Testis (tissue), 5 donors: ENCODE results near the gene CREB3L1. TPM values are rescaled to one million over a fixed set of nuclear protein-coding genes. Genes with fewer than 3 reads are reported as not detected.

ENCODE experiments used
- DNase-seq: peaks from one replicate; pipeline ENCODE4 v3.0.0-alpha.2; 2019
- H3K27ac ChIP-seq, 2 donors: fragments of 200-600 bp; sonication (generic); one replicate each; pipeline ENCODE4 v1.5.1; 2019
- H3K27me3 ChIP-seq: fragments of 200-600 bp; sonication (generic); one replicate; pipeline ENCODE4 v1.5.1; 2019
- H3K36me3 ChIP-seq: fragments of 200-600 bp; sonication (generic); one replicate; pipeline ENCODE4 v1.5.1; 2017; ENCODE audit warnings: low read depth; ENCODE audit errors: missing control alignments
- H3K4me1 ChIP-seq: fragments of 200-600 bp; sonication (generic); one replicate; pipeline ENCODE4 v1.5.1; 2019
- H3K4me3 ChIP-seq, 2 donors: fragments of 200-600 bp; sonication (generic); one replicate each; pipeline ENCODE4 v1.5.1; 2017 to 2019
- H3K9me3 ChIP-seq: fragments of 200-600 bp; sonication (generic); one replicate; pipeline ENCODE4 v1.5.1; 2017
- CTCF ChIP-seq, 3 experiments: fragments of 450-650 bp in 2 of 3; fragments of 200-600 bp in 1 of 3; sonication (generic) in 1 of 3; IDR thresholded peaks; one replicate each; pipeline ENCODE4 v1.5.1; 2016 to 2019; ENCODE audit warnings: antibody characterized with exemption in 3 of 3, mild to moderate bottlenecking in 2 of 3, moderate library complexity in 1 of 3
- POLR2A ChIP-seq: fragments of 450-650 bp; IDR thresholded peaks from one replicate; pipeline ENCODE4 v1.6.1; 2017; ENCODE audit warnings: antibody characterized with exemption, mild to moderate bottlenecking, moderate library complexity
- WGBS, 2 donors: methylation state at CpG; one replicate each; pipeline ENCODE4 v1.1.5; 2018; 5-methylcytosine and 5-hydroxymethylcytosine counted together
- intact Hi-C: fragments of 100-400 bp; cut with DNase I; formaldehyde crosslinking; loops from one replicate; pipeline ENCODE4 v1.15.1; 2023; ENCODE audit warnings: low total_unique reads
- long read RNA-seq, 2 donors: transcript quantifications; one replicate each; lab custom pipeline, GENCODE V29; 2026
- polyA plus RNA-seq: library from polyadenylated mRNA; stranded (reverse); fragments of 350-450 nt; fragmentation: Illumina TruSeq; extraction: RNeasy Lipid Tissue Mini Kit (QIAGEN cat#74804); gene quantifications from one replicate; pipeline ENCODE4 v1.2.3, GENCODE V29; 2014; ENCODE audit warnings: low read depth, low replicate concordance; ENCODE audit not compliant: insufficient read depth
- total RNA-seq, 2 donors: library from RNA; depleted of rRNA; stranded (reverse); fragments of >200 nt; gene quantifications; one replicate each; pipeline ENCODE4 v1.2.3, GENCODE V29; 2016

Gene CREB3L1
- total RNA-seq (1 to 10 TPM; 5.2 to 8.1 TPM), polyA plus RNA-seq (19.2 TPM)
- long read RNA-seq, donor 1, transcript CREB3L1-206 (12 exons, 2,687 nt) = major isoform, 17 of 37 reads
- long read RNA-seq, donor 1, partial matches to known transcripts = 18 of 37 reads
- long read RNA-seq, donor 1, other reads (novel, unspliced or antisense) = 0 of 37 reads
- long read RNA-seq, donor 2, transcript CREB3L1-206 (12 exons, 2,687 nt) = major isoform, 5 of 24 reads
- long read RNA-seq, donor 2, partial matches to known transcripts = 18 of 24 reads
- long read RNA-seq, donor 2, other reads (novel, unspliced or antisense) = 0 of 24 reads

GRCh38 chr11:46277622-46278386 lies at the start of gene CREB3L1:
CREB3L1 (plus strand) TSS chr11:46277662; CDS start chr11:46278112, 450 bp downstream.
- no peaks in the 10 kb centered on the region for H3K27me3 ChIP-seq

GRCh38 chr11:46229230-46229629 lies 48.2 kb upstream of the CREB3L1 start:
- TF ChIP-seq POLR2A (no peak), CTCF (IDR thresholded peaks at IDR 0.05) (no peak)
- 76 to 80% methylated on average over 13 of the region's 13 CpGs for WGBS, 2 donors
- H3K36me3 ChIP-seq = no peaks in the 10 kb centered on the region
- intact Hi-C loops = no loop called here
- no peaks in the 10 kb centered on the region for H3K9me3 ChIP-seq
- no peaks in the 10 kb centered on the region for H3K27me3 ChIP-seq
- no peaks in the 10 kb centered on the region for H3K4me1 ChIP-seq
- no peak overlapping the region for H3K27ac ChIP-seq
- DNase-seq = no peak
- no peak overlapping the region for H3K4me3 ChIP-seq

More at GRCh38 chr11:46277622-46278386, at the start of gene CREB3L1:
- TF ChIP-seq CTCF (IDR thresholded peaks at IDR 0.05) (no peak), POLR2A (no peak)
- Histone ChIP-seq H3K4me1 (peaks cover 20% of the 10 kb centered on the region), H3K4me3 (peak within 1 kb of the TSS; percentile 64 to 71), H3K36me3 (no peaks in the 10 kb centered on the region), H3K27ac (peak within 1 kb of the TSS; percentile 18 to 83), H3K9me3 (no peaks in the 10 kb centered on the region)
- intact Hi-C loops = loop anchor here (5.0 kb wide), 1 partner anchor 36 kb away; no protein-coding TSS in a partner anchor
- WGBS, 2 donors = 1 to 3% methylated on average over 11 to 46 of the region's 61 CpGs
- no peak for DNase-seq

GRCh38 chr11:46234311-46234710 lies 43.2 kb upstream of the CREB3L1 start:
- DNase-seq = no peak
- intact Hi-C loops = no loop called here
- no peak for TF ChIP-seq CTCF (IDR thresholded peaks at IDR 0.05)
- no peak for TF ChIP-seq POLR2A
- no peaks in the 10 kb centered on the region for H3K9me3 ChIP-seq
- no peak overlapping the region for H3K4me3 ChIP-seq
- no peaks in the 10 kb centered on the region for H3K27me3 ChIP-seq
- H3K4me1 ChIP-seq = peaks cover 7% of the 10 kb centered on the region
- 72 to 74% methylated on average over 6 to 12 of the region's 12 CpGs for WGBS, 2 donors
- H3K27ac ChIP-seq = no peak overlapping the region
- no peaks in the 10 kb centered on the region for H3K36me3 ChIP-seq

- H3K27ac ChIP-seq = no peak overlapping the region
- WGBS, 2 donors = 56 to 83% methylated on average over 1 of the region's 1 CpG
Observed at GRCh38 chr11:46235777-46236688, 41.4 kb upstream of the CREB3L1 start.

More at GRCh38 chr11:46235777-46236688, 41.4 kb upstream of the CREB3L1 start:
- Histone ChIP-seq H3K4me3 (no peak overlapping the region), H3K4me1 (peaks cover 11% of the 10 kb centered on the region), H3K27me3 (no peaks in the 10 kb centered on the region), H3K36me3 (no peaks in the 10 kb centered on the region), H3K9me3 (no peaks in the 10 kb centered on the region)
- DNase-seq = no peak
- intact Hi-C loops = no loop called here
- TF ChIP-seq CTCF (IDR thresholded peaks at IDR 0.05) = no peak
- TF ChIP-seq POLR2A = no peak
